Upper lobe of left lung (tissue), 4 donors: ENCODE results near the gene ART1.

Experiments used
- CTCF ChIP-seq, 6 experiments: fragments of 450-650 bp in 4 of 6; fragments of 200-600 bp in 2 of 6; sonication (generic) in 2 of 6; IDR thresholded peaks; one replicate each; pipeline ENCODE4 v1.5.1; 2016 to 2019; ENCODE audit warnings: antibody characterized with exemption in 6 of 6
- POLR2A ChIP-seq, 4 donors: fragments of 450-650 bp; IDR thresholded peaks; one replicate each; pipeline ENCODE4 v1.5.1; 2016 to 2017; ENCODE audit warnings: antibody characterized with exemption in 4 of 4, mild to moderate bottlenecking in 2 of 4

GRCh38 chr11:3615998-3616397, 28.9 kb upstream of the ART1 start:
- TF ChIP-seq CTCF (IDR thresholded peaks at IDR 0.05) (no peak), POLR2A (IDR thresholded peaks at IDR 0.05) (no peak)
